ENCODE data around the gene MAPKAP1.

- TF ChIP-seq EZH2 (IDR thresholded peaks at IDR 0.05; ENCODE audit: insufficient read depth, poor library complexity, severe bottlenecking) (no peak), EZH2phosphoT487 (IDR thresholded peaks at IDR 0.05; ENCODE audit: insufficient read depth, low read depth) (no peak)
These were observed 211.6 kb downstream of the MAPKAP1 start for GRCh38 chr9:125495172-125496119.

All from GM23248 (cell line).